OCI-LY3 (cell line): ENCODE results near the gene PROM1.

ENCODE experiments used
- H2AFZ ChIP-seq: fragments of 200-600, 300-600 bp; shearing (Covaris generic); 2 replicates; pipeline ENCODE4 v1.6.0; 2014; ENCODE audit warnings: antibody characterized with exemption, low read depth, low read length
- H3K27ac ChIP-seq: fragments of 200-600, 300-600 bp; sonication (generic); 2 replicates; pipeline ENCODE4 v1.5.1; 2014; ENCODE audit warnings: mild to moderate bottlenecking, low read length, moderate library complexity, mixed read lengths
- H3K27me3 ChIP-seq: fragments of 200-600, 300-600 bp; sonication (generic); 2 replicates; pipeline ENCODE4 v1.6.1; 2014; ENCODE audit warnings: low read depth, low read length, mixed read lengths
- H3K36me3 ChIP-seq: fragments of 200-600, 300-600 bp; sonication (generic); replicated peaks from 2 replicates; pipeline ENCODE3; 2014; ENCODE audit warnings: low read depth, low read length, mixed read lengths
- H3K4me1 ChIP-seq: fragments of 300-600, 200-600 bp; sonication (generic); 2 replicates; pipeline ENCODE4 v1.6.1; 2014; ENCODE audit warnings: low read length, mixed read lengths
- H3K4me2 ChIP-seq: fragments of 200-600, 300-600 bp; sonication (generic); 2 replicates; pipeline ENCODE4 v1.6.1; 2014; ENCODE audit warnings: low read length, mixed read lengths
- H3K4me3 ChIP-seq: fragments of 300-600, 200-600 bp; sonication (generic); 2 replicates; pipeline ENCODE4 v1.5.1; 2014; ENCODE audit warnings: antibody characterized with exemption, mild to moderate bottlenecking, low read length, moderate library complexity
- H3K79me2 ChIP-seq: fragments of 300-600, 200-600 bp; shearing (Covaris generic); 2 replicates; pipeline ENCODE4 v1.6.1; 2014; ENCODE audit warnings: mild to moderate bottlenecking, low read length, mixed read lengths
- H3K9ac ChIP-seq: fragments of 300-600, 200-600 bp; shearing (Covaris generic); 2 replicates; pipeline ENCODE4 v1.6.0; 2014; ENCODE audit warnings: mild to moderate bottlenecking, low read length, moderate library complexity
- H3K9me3 ChIP-seq: fragments of 200-600, 300-600 bp; shearing (Covaris generic); 2 replicates; pipeline ENCODE4 v1.6.1; 2014; ENCODE audit warnings: low read length, mixed read lengths; ENCODE audit not compliant: insufficient read depth
- H4K20me1 ChIP-seq: fragments of 200-600, 300-600 bp; sonication (generic); 2 replicates; pipeline ENCODE4 v1.6.1; 2016; ENCODE audit warnings: low read length, mixed read lengths; ENCODE audit not compliant: insufficient read depth
- CTCF ChIP-seq: fragments of 200-600, 300-600 bp; sonication (generic); IDR thresholded peaks from 2 replicates; pipeline ENCODE4 v1.5.1; 2014; ENCODE audit warnings: antibody characterized with exemption, low read length, low read depth
- EZH2phosphoT487 ChIP-seq: fragments of 200-600 bp; shearing (Covaris generic); IDR thresholded peaks from 2 replicates; pipeline ENCODE4 v1.6.1; 2018; ENCODE audit warnings: antibody characterized with exemption, mixed run types, low read depth

PROM1 gene

GRCh38 chr4:16056681-16057385 lies 27.0 kb downstream of the PROM1 start:
- Histone ChIP-seq H3K79me2 (no peaks in the 10 kb centered on the region), H3K9ac (no peak overlapping the region), H3K4me3 (no peak overlapping the region), H3K9me3 (no peaks in the 10 kb centered on the region), H3K36me3 (no peaks in the 10 kb centered on the region), H3K27me3 (peaks cover 9% of the 10 kb centered on the region; the same call in 1 of the 2 replicates), H4K20me1 (no peaks in the 10 kb centered on the region), H3K4me1 (no peaks in the 10 kb centered on the region), H3K27ac (no peak overlapping the region), H3K4me2 (no peak overlapping the region), H2AFZ (no peak overlapping the region)
- TF ChIP-seq EZH2phosphoT487 = no peak
- no peak for TF ChIP-seq CTCF

- Histone ChIP-seq H3K4me1 (no peaks in the 10 kb centered on the region), H3K27ac (no peak overlapping the region), H4K20me1 (no peaks in the 10 kb centered on the region), H3K9me3 (no peaks in the 10 kb centered on the region), H2AFZ (no peak overlapping the region), H3K4me3 (no peak overlapping the region), H3K9ac (no peak overlapping the region), H3K27me3 (peaks cover 9% of the 10 kb centered on the region; the same call in 1 of the 2 replicates), H3K79me2 (no peaks in the 10 kb centered on the region), H3K36me3 (no peaks in the 10 kb centered on the region), H3K4me2 (no peak overlapping the region)
- TF ChIP-seq CTCF (no peak), EZH2phosphoT487 (no peak)
Measured at GRCh38 chr4:16055873-16056272, 27.9 kb downstream of the PROM1 start.

- no peaks in the 10 kb centered on the region for H3K4me1 ChIP-seq
- peaks cover 9% of the 10 kb centered on the region; the same call in 1 of the 2 replicates for H3K27me3 ChIP-seq
- no peak overlapping the region for H3K27ac ChIP-seq
- no peak overlapping the region for H2AFZ ChIP-seq
- no peaks in the 10 kb centered on the region for H3K9me3 ChIP-seq
- no peaks in the 10 kb centered on the region for H3K79me2 ChIP-seq
- H3K4me3 ChIP-seq = no peak overlapping the region
- no peaks in the 10 kb centered on the region for H4K20me1 ChIP-seq
- no peaks in the 10 kb centered on the region for H3K36me3 ChIP-seq
- TF ChIP-seq EZH2phosphoT487 (no peak), CTCF (no peak)
- no peak overlapping the region for H3K9ac ChIP-seq
- H3K4me2 ChIP-seq = no peak overlapping the region
Measured at GRCh38 chr4:16055471-16055870, 28.4 kb downstream of the PROM1 start.

- H3K27me3 ChIP-seq = peaks cover 3% of the 10 kb centered on the region; the same call in 1 of the 2 replicates
Measured at GRCh38 chr4:16052939-16053338, 30.9 kb downstream of the PROM1 start.

More at GRCh38 chr4:16052939-16053338, 30.9 kb downstream of the PROM1 start:
- Histone ChIP-seq H3K9me3 (no peaks in the 10 kb centered on the region), H3K4me3 (no peak overlapping the region), H3K79me2 (no peaks in the 10 kb centered on the region), H3K4me1 (no peaks in the 10 kb centered on the region), H2AFZ (no peak overlapping the region), H3K4me2 (no peak overlapping the region), H3K9ac (no peak overlapping the region), H3K36me3 (no peaks in the 10 kb centered on the region), H3K27ac (no peak overlapping the region), H4K20me1 (no peaks in the 10 kb centered on the region)
- TF ChIP-seq CTCF = no peak
- TF ChIP-seq EZH2phosphoT487 = no peak
